HG02840 (cell line): ENCODE results near the gene IL1RAPL1.

ENCODE experiments used
- ATAC-seq: cut with Tn5 transposase; IDR thresholded peaks from one replicate; pipeline ENCODE4 v1.9.1; 2021; ENCODE audit warnings: mild to moderate bottlenecking, moderate library complexity, moderate number of reproducible peaks; ENCODE audit not compliant: unreplicated experiment, low FRiP score

Gene IL1RAPL1

GRCh38 chrX:29561417-29561816, 974.2 kb downstream of the IL1RAPL1 start:
- no peak for ATAC-seq

- no peak for ATAC-seq
Observed at GRCh38 chrX:29580560-29580959, 993.3 kb downstream of the IL1RAPL1 start.

GRCh38 chrX:29581223-29581622, 994.0 kb downstream of the IL1RAPL1 start:
- no peak for ATAC-seq

- ATAC-seq: peak; percentile 59
Observed at GRCh38 chrX:29587107-29587506, 999.9 kb downstream of the IL1RAPL1 start.

GRCh38 chrX:29590921-29591320, 1003.7 kb downstream of the IL1RAPL1 start:
- no peak for ATAC-seq

GRCh38 chrX:29604381-29604780, 1017.1 kb downstream of the IL1RAPL1 start:
- ATAC-seq: no peak

GRCh38 chrX:29617276-29617675, 1030.0 kb downstream of the IL1RAPL1 start:
- ATAC-seq: no peak

- ATAC-seq: no peak
Observed at GRCh38 chrX:29617725-29618124, 1030.5 kb downstream of the IL1RAPL1 start.

GRCh38 chrX:29627833-29628232, 1040.6 kb downstream of the IL1RAPL1 start:
- ATAC-seq: no peak

- no peak for ATAC-seq
Observed at GRCh38 chrX:29634516-29634915, 1047.3 kb downstream of the IL1RAPL1 start.

- no peak for ATAC-seq
Observed at GRCh38 chrX:29636331-29636730, 1049.1 kb downstream of the IL1RAPL1 start.

GRCh38 chrX:29640106-29640505, 1052.9 kb downstream of the IL1RAPL1 start:
- no peak for ATAC-seq

- ATAC-seq: no peak
Observed at GRCh38 chrX:29641461-29641860, 1054.2 kb downstream of the IL1RAPL1 start.

GRCh38 chrX:29643181-29643580, 1055.9 kb downstream of the IL1RAPL1 start:
- no peak for ATAC-seq

- no peak for ATAC-seq
Observed at GRCh38 chrX:29648161-29648560, 1060.9 kb downstream of the IL1RAPL1 start.

- ATAC-seq: no peak
Observed at GRCh38 chrX:29652484-29652883, 1065.2 kb downstream of the IL1RAPL1 start.

- no peak for ATAC-seq
Observed at GRCh38 chrX:29653721-29654120, 1066.5 kb downstream of the IL1RAPL1 start.

GRCh38 chrX:29659911-29660310, 1072.7 kb downstream of the IL1RAPL1 start:
- no peak for ATAC-seq

- ATAC-seq: no peak
Observed at GRCh38 chrX:29661290-29661689, 1074.0 kb downstream of the IL1RAPL1 start.

- ATAC-seq: no peak
Observed at GRCh38 chrX:29662101-29662500, 1074.9 kb downstream of the IL1RAPL1 start.

- peak; percentile 57 for ATAC-seq
Observed at GRCh38 chrX:29662759-29663503, 1075.7 kb downstream of the IL1RAPL1 start.

GRCh38 chrX:29665532-29665931, 1078.3 kb downstream of the IL1RAPL1 start:
- ATAC-seq: no peak

- no peak for ATAC-seq
Observed at GRCh38 chrX:29666366-29666765, 1079.1 kb downstream of the IL1RAPL1 start.
